ENCODE measurements around the gene VPS13D. TPM values are rescaled to one million over a fixed set of nuclear protein-coding genes. Genes with fewer than 3 reads are reported as not detected.

VPS13D gene
- total and polyA plus RNA-seq, 3 donors from 2014 or later, result 51.9 to 125 (median 86.8) TPM

DNA sequence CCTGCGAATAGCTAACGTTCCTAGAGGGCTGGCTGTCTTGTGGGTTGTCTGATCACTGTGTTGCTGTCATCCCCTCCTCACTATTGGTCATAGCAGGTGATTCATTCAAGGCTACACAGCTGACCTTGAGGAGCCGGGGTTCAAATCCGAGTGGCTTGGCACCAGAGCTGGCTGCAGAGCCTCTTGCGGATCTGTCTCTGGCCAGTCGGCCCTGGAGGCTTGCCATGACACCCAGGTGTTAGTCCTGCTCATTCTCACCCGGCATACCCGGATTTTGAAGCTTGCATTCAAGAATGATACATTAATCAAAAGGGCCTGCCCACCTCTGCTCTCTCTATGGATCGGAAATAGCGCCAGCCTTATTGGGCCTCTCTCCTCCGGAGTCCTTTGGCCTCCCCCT is 277.8 kb downstream of the VPS13D start:
- H3K9me3 ChIP-seq, result no peaks in the 10 kb centered on the region
- 70 to 77% methylated on average over 9 to 11 of the region's 11 CpGs for WGBS, 2 donors
- intact Hi-C loops (cut with DNase I; ENCODE audit: low total_unique reads), result no loop called here
- H3K4me1 ChIP-seq, result no peaks in the 10 kb centered on the region
- H3K27me3 ChIP-seq, result no peaks in the 10 kb centered on the region
- no peak overlapping the region for H3K27ac ChIP-seq
- no peak for DNase-seq
- TF ChIP-seq POLR2A (IDR thresholded peaks at IDR 0.05), result no peak
- TF ChIP-seq, protein P1, sequence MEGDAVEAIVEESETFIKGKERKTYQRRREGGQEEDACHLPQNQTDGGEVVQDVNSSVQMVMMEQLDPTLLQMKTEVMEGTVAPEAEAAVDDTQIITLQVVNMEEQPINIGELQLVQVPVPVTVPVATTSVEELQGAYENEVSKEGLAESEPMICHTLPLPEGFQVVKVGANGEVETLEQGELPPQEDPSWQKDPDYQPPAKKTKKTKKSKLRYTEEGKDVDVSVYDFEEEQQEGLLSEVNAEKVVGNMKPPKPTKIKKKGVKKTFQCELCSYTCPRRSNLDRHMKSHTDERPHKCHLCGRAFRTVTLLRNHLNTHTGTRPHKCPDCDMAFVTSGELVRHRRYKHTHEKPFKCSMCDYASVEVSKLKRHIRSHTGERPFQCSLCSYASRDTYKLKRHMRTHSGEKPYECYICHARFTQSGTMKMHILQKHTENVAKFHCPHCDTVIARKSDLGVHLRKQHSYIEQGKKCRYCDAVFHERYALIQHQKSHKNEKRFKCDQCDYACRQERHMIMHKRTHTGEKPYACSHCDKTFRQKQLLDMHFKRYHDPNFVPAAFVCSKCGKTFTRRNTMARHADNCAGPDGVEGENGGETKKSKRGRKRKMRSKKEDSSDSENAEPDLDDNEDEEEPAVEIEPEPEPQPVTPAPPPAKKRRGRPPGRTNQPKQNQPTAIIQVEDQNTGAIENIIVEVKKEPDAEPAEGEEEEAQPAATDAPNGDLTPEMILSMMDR (IDR thresholded peaks at IDR 0.05), result no peak
- H3K36me3 ChIP-seq (ENCODE audit: low read depth, missing control alignments), result no peaks in the 10 kb centered on the region
- no peak overlapping the region for H3K4me3 ChIP-seq

DNA sequence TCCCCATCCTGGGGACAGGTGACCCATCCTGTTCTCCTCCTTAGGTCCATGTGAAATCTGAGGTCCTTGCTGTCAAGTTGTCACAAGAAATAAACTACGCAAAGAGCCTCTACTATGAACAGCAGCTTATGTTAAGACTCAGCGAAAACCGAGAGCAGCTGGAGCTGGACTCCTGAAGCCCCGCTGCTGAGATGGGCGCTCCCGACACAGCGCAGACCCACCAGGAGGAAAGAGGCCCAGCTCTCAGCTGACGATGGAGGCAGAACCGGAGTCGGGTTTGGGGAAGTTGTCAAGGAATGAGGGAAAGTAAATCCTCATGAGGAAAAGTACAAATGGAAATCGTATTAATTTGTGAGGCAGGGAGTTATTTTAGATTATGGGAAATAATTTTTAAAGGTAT is 279.0 kb downstream of the VPS13D start:
- H3K9me3 ChIP-seq, result no peaks in the 10 kb centered on the region
- TF ChIP-seq, protein P1 (IDR thresholded peaks at IDR 0.05), result no peak
- no peak for TF ChIP-seq POLR2A (IDR thresholded peaks at IDR 0.05)
- no peaks in the 10 kb centered on the region for H3K36me3 ChIP-seq (ENCODE audit: low read depth, missing control alignments)
- DNase-seq, result no peak
- H3K27ac ChIP-seq, result no peak overlapping the region
- intact Hi-C loops (cut with DNase I; ENCODE audit: low total_unique reads), result no loop called here
- 95 to 96% methylated on average over 10 to 11 of the region's 11 CpGs for WGBS, 2 donors
- H3K4me1 ChIP-seq, result no peaks in the 10 kb centered on the region
- no peak overlapping the region for H3K4me3 ChIP-seq
- no peaks in the 10 kb centered on the region for H3K27me3 ChIP-seq

DNA sequence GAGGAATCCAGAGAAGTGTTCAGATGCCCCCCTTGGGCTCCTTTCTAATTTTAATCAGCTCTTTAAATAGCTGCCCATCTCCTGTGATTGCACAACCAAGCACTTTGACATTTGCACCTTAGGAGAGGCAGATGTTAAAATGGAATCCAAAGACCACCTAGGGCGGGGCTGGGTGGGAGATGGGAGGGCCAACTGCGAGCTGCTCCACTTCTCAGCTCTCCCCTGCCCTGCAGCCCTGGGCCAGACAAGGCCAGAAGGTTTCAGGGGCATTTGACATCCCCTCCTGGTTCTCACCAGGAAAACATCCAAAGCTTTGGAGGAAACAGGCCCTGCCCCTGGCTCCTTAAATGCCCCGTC is 281.3 kb downstream of the VPS13D start:
- H3K4me1 ChIP-seq, result no peaks in the 10 kb centered on the region
- WGBS, 2 donors, result 84 to 93% methylated on average over 3 of the region's 3 CpGs
- H3K27ac ChIP-seq, result no peak overlapping the region
- H3K36me3 ChIP-seq (ENCODE audit: low read depth, missing control alignments), result no peaks in the 10 kb centered on the region
- H3K4me3 ChIP-seq, result no peak overlapping the region
- intact Hi-C loops (cut with DNase I; ENCODE audit: low total_unique reads), result no loop called here
- H3K27me3 ChIP-seq, result no peaks in the 10 kb centered on the region
- no peak for TF ChIP-seq POLR2A (IDR thresholded peaks at IDR 0.05)
- TF ChIP-seq, protein P1 (IDR thresholded peaks at IDR 0.05), result no peak
- H3K9me3 ChIP-seq, result no peaks in the 10 kb centered on the region
- no peak for DNase-seq

DNA sequence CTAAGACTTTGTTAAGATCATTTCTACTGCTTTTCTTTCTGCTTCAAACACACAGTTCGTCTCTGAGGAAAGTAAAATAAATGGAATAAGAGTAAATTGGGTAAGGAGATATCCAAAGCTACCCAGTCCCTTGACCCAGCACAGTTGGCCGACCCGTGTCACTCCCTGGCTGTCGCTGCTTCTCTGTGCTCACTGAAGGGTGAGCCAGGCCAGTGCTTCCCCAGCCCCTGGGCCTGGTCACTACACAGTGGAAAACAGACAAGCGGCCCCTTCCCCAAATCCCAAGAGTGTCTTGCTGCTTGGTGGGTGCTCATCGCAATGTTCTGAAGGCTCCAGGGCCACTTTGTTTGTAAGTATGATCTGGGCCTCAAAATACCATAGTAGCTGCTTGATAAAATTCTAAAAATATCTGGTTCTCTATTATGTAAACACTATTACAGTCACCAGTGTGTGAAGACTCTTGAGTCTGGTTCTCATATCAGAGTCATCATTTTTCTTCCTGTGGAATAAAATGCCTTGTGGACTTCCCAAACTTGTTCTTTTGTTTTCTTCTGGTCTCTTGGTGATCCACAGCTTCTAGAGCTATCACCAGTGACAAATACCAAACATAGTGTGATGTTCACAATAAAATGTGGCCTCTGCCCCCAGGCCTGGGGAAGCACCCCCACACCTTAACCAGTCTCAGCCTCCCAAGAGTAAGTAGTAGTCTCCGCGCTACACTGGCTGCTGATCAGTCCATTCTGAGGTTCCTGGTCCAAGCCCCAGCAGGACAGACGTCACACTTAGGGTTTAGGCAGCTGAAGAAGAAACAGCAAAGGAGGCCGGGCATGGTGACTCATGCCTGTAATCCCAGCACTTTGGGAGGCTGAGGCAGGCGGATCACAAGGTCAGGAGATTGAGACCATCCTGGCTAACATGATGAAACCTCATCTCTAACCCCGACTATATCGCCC is 282.0 kb downstream of the VPS13D start:
- H3K27me3 ChIP-seq, result no peaks in the 10 kb centered on the region
- WGBS, 2 donors, result 94 to 96% methylated on average over 13 of the region's 13 CpGs
- no peak for DNase-seq
- intact Hi-C loops (cut with DNase I; ENCODE audit: low total_unique reads), result no loop called here
- no peak overlapping the region for H3K4me3 ChIP-seq
- H3K9me3 ChIP-seq, result no peaks in the 10 kb centered on the region
- no peaks in the 10 kb centered on the region for H3K4me1 ChIP-seq
- TF ChIP-seq POLR2A (IDR thresholded peaks at IDR 0.05), result no peak
- TF ChIP-seq, protein P1 (IDR thresholded peaks at IDR 0.05), result no peak
- no peaks in the 10 kb centered on the region for H3K36me3 ChIP-seq (ENCODE audit: low read depth, missing control alignments)
- H3K27ac ChIP-seq, result no peak overlapping the region

DNA sequence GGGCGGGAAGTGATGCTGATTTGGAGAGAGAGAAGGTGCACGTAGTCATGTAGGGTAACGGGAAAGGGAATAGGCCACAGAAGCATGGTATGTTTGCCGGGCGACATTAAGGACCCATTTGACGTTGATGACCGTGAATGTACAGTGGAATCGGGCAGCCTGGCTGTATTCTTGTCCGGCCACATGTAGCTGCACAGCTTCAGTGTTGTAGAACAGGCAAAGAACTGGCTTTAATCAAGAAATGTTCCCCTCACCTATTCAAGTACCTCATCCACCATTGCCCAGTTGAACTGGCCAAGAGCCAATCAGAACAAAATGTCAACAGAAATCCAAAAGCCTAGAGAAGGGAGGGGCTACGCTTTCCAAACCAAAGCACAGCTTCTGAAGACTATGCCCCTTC is 283.4 kb downstream of the VPS13D start:
- Histone ChIP-seq H3K4me3 (no peak overlapping the region), H3K36me3 (ENCODE audit: low read depth, missing control alignments) (no peaks in the 10 kb centered on the region), H3K27ac (no peak overlapping the region), H3K4me1 (no peaks in the 10 kb centered on the region), H3K27me3 (no peaks in the 10 kb centered on the region), H3K9me3 (no peaks in the 10 kb centered on the region)
- TF ChIP-seq POLR2A (IDR thresholded peaks at IDR 0.05), result no peak
- TF ChIP-seq, protein P1 (IDR thresholded peaks at IDR 0.05), result no peak
- intact Hi-C loops (cut with DNase I; ENCODE audit: low total_unique reads), result no loop called here
- 94 to 98% methylated on average over 10 of the region's 10 CpGs for WGBS, 2 donors
- no peak for DNase-seq

Measured in testis (tissue), 3 donors.